DMS53 (cell line): ENCODE measurements around the gene KSR2.
A peak's percentile ranks its signal among the peaks of the same experiment; 100 is the strongest.
"Not testable (repeated sequence)": the region's sequence is repeated elsewhere in the genome, so short reads cannot be mapped to it uniquely, and the experiment has no call there.

Experiments
- DNase-seq: peaks from one replicate; lab custom pipeline; 2025; lab: John Stamatoyannopoulos, UW

The KSR2 gene

GRCh38 chr12:117968826-117969659 is at the start of gene KSR2:
Gene KSR2, minus strand, starts transcription at chr12:117968990. Its CDS starts 735 bp downstream, at chr12:117968255.
- DNase-seq = peak; percentile 99

GRCh38 chr12:118017926-118018325 is 49.1 kb upstream of the KSR2 start:
- no peak for DNase-seq

- peak; percentile 100 for DNase-seq
Observed at GRCh38 chr12:118016424-118017264, 47.9 kb upstream of the KSR2 start, which contains the start of gene RFC5. Gene RFC5, plus strand, starts transcription at chr12:118016703. Its CDS starts 125 bp downstream, at chr12:118016828.

DNA sequence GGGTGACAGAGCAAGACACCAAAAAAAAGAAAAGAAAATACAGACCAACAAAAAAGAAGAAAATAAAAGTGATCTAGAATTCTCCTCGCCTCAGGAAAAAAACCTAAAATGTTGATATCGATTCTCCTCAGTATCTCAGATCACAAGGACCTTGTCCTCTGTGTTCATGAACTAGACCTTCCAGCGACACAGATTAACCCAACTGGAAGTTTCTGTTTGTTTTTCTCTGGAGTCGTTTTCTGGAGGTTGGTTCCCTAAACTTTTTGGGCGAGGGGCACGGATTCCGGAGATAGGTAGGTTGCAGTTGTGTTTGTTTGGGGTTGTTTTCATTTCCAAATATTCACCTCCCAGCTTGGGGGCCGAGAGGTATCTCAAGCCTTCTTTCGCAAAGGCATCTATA is 47.2 kb upstream of the KSR2 start:
- peak; percentile 63 for DNase-seq

DNA sequence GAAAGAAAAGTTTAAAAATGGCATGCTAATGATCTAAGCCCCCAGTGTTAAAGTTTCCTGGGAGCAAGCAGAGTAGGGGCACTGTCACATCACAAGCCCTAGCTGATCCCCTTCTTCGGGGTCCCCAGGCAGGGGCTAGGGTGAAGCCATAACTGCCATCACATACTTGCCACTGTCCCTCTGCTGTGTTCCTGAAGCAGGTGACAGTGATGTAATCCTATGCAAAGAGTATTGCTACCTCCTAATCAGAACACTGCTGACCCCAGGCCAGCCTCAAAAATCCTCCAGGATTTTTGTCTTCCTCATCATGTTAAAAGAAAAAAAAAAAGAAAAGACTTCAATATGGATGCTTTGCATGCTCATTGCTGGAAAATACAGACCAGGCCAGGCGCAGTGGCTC is 46.5 kb upstream of the KSR2 start:
- peak; percentile 28 for DNase-seq

GRCh38 chr12:118013283-118013682 is 44.5 kb upstream of the KSR2 start:
- DNase-seq = no peak

- no peak for DNase-seq
Observed at GRCh38 chr12:118011961-118012360, 43.2 kb upstream of the KSR2 start.

DNA sequence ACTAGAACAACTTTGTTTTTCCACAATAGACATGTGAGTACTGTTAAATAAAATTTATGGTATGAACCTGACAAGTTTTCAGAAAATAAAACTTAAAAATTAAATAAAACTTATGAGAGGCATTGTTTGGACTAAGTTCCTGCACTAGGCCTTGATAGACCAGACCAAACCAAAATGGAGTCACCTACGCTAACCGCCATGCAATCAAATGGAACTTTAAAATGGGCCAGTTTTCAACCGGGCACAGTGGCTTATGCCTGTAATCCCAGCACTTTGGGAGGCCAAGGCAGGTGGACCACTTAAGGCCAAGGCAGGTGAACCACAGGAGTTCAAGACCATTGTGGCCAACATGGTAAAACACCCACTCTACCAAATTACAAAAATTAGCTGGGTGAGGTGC is 42.6 kb upstream of the KSR2 start:
- no peak for DNase-seq

GRCh38 chr12:118010903-118011302 is 42.1 kb upstream of the KSR2 start:
- no peak for DNase-seq

DNA sequence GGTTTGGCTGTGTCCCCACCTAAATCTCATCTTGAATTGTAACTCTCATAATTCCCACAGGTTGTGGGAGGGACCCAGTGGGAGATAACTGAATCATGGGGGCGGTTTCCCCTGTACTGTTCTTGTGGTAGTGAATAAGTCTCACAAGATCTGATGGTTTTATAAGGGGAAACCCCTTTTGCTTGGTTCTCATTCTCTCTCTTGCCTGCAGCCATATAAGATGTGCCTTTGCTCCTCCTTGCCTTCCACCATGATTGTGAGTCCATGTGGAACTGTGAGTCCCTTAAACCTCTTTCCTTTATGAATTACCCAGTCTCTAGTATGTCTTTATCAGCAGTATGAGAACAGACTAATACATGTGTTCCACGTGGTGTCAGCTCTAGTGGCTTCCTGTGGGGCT is 31.0 kb upstream of the KSR2 start:
- DNase-seq = not testable (repeated sequence)

DNA sequence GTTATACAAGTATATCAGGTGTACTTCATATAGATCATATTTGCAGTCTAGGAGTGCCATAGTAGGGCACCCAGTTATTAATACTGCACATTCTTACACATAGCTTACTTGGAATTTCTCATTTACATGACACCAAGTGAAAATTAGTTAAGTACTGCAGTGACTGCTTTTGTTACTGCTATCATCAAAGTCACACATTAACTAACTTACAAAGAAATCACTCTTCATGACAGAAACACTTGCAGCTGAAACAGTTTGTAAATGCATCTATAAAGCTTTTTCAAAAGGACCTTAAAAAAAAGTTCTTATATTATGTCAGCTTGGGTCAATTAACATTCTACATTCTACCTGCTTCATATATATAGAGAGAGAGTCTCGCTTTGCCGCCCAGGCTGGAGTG is 29.9 kb upstream of the KSR2 start:
- no peak for DNase-seq

DNA sequence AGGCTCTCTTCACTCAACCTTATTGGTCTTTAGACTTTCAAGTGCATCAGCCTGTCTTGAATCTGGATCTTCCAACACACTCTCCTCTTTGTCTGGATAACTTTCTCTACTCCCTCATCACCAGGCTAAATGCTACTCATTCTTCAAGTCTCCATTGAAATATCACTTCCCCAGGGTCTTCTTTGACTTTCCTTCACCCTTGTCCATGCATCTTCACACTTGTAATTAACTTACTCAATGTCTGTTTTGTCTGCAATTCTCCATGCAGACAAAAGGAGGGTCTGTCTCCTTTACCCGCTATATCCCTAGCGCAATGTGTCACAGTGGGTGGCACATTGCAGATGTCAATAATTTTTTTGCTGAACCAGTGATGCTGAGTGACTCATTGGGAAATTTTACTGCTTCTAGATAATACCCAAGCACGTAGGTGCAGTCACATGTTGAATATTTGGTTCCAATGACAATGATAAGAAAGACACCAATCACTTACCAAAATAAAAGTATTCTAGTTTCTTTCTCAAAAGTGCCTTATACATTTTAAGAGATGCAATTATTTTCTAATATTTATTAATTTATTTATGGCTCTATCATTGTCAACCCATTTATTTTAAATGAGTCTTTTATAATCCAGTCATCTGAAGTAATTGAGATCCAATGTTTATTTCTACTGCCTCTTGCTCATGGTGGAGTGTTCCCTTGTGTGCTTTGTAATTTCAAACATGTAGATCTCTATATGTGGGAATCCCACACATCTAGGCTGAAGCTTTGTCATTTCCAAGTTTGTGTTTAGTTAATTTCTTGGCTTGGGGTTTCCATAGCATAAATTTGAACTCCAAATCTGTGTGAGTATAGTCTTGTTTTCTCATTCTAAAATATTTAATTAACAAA is 26.0 kb upstream of the KSR2 start:
- DNase-seq = no peak

DNA sequence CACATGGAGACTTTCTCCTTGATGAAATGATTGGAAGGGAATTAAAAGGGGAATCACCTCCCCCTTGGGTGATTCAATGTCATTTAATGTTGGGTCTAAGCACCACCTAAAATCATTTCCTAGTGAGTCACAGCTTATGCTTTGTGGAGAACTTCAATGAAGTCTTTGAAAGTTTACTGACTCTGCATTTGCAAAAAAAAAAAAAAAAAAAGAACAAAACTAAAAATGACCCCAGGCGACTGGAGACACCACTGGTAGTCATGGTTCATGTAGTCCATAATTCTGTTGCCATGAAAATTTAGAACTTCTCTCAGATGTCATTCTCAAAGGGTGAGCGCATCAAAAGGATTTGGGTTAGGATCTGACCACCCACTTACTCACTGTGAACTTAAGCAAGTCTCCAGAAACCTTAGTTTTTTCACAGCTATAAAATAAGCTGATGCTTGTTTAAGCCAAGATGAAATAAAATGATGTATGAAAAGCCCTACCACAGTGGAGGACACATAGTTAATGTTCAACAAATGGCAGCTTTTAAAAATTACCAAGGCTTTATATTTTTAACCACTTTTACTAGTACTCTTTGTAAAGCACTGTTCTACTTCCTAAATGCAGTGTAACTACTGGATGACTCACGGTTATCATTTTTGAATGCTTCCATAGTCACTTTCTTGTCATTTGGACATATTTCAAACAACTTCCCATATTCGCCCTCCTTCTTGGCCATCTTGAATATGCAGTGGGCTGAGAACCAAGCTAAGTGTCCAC is 18.1 kb upstream of the KSR2 start:
- DNase-seq = no peak

DNA sequence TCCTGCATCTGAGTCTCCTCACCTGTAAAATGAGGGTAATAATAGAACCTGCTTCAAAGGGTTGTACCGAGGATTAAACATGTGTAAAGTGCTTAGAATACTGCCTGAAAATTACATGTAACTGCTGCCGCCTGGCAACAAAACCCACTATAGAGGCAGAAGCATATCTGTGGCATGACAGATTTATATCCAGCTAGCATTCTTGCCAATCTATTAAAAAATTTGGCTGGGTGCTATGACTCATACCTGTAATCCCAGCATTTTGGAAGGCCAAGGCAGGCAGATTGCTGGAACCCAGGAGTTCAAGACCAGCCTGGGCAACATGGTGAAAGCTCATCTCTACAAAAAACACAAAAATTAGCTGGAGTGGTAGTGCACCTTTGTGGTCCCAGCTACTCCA is 16.4 kb upstream of the KSR2 start:
- no peak for DNase-seq

- DNase-seq = no peak
Observed at GRCh38 chr12:117981267-117981666, 12.5 kb upstream of the KSR2 start.

- DNase-seq = no peak
Observed at GRCh38 chr12:117980616-117981015, 11.8 kb upstream of the KSR2 start.

DNA sequence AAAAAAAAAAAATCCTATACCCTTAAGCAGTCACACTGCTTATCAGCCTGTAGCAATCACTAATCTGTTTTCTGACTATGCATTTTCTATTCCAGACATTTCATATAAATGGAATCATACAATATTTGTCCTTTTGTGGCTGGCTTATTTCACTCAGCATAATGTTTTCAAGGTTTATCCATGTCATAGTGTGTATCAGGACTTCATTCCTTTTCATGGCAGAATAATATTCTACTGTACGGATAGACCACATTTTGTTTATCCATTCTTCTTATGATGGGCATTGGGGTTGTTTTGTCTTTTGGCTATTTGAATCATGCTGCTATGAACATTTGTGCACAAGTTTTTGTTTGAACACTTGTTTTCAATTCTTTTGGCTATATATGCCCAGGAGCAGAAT is 8.6 kb upstream of the KSR2 start:
- DNase-seq = no peak

DNA sequence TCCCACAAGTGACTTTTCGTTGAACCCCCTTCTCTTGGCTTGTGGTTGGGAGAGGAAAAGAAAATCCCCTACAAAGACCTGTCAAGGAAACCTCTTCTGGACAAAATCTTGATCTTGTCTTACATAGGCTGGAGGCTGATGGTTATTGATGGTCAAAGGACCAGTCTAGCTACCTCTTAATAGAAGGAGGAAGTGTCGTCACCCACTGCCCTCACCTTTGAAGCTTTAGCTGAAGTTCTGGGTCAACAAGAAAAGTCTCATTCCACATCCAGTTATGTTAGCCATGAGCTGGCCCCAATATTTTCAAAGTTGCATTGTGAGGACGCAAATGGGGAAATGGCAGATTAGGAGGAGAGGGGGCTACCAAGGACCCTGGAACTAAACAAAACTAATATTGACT is 6.2 kb upstream of the KSR2 start:
- no peak for DNase-seq

GRCh38 chr12:117972301-117972700 is 3.5 kb upstream of the KSR2 start:
- peak; percentile 72 for DNase-seq

DNA sequence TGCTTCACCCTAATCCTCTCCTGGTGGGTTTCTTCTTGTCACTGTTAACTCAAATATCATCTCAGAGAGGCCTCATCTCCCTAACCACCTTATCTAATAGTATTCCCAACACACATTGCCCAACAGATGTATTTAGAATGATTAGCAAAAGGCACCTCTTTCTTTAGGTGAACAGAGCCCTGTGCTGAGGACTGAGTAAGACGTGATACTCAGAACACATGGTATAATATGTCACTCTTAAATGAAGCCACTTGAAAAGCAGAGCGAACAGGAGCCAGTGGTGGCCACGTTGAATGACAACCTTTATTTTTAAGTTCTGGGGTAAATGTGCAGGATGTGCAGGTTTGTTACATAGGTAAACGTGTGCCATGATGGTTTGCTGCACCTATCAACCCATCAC is 1.5 kb upstream of the KSR2 start:
- DNase-seq = no peak

DNA sequence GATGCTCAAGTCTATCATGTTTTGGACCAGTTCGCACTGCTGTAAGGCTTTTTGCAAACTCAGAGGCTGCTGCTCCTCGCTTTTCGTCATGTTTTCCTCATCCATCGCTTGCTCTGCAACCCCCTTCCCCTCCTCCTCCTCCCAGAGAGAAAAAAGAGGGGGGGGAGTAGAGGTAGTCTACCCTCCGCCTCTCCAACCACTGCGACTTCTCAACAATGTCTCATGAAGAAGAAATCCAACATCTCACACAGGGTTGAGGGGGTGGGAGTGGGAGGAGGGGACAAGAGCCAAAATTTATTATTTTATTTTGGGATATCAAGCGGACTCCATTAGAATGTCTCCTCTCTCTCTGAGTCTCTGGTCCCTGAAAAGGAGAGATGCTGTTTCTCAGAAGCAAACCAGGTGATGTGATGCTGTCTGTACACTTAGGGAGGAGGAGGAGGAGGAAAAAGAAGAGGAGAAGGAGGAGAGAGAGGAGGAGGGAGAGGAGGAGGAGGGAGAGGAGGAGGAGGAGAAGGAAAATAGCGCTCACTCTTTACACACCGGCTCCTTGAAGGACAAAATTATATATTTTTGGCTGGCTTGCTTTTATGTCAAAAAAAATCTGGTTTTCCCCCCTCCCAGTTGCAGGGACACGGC is 520 bp downstream of the KSR2 start:
- peak; percentile 44 for DNase-seq
